A549 (cell line): Measurements from ENCODE around the gene PDIA3. TPM values are rescaled to one million over a fixed set of nuclear protein-coding genes. Genes with fewer than 3 reads are reported as not detected.
A peak's percentile ranks its signal among the peaks of the same experiment; 100 is the strongest.

Experiments used
- ATAC-seq, 2 experiments: fragments of 200-7000 bp in 1 of 2; fragments of >200 bp in 1 of 2; cut with Nextera tagmentation in 1 of 2; cut with Tn5 transposase in 1 of 2; 3 replicates each; pipeline versions ENCODE4 v1.8.0 to v1.9.1; 2018 to 2020; ENCODE audit warnings: mild to moderate bottlenecking in 1 of 2, moderate library complexity in 1 of 2
- CTCF ChIA-PET: fragments of 300-600 bp; sonication (Branson Sonifier 250); formaldehyde crosslinking; extraction: SDS; loops from one replicate; lab custom pipeline; 2021; ENCODE audit warnings: antibody characterized with exemption, inconsistent platforms; lab: Yijun Ruan, JAX
- POLR2A ChIA-PET: fragments of 350-600 bp; formaldehyde crosslinking; extraction: SDS; loops from one replicate; lab custom pipeline; 2021; ENCODE audit warnings: antibody characterized with exemption, inconsistent platforms; lab: Yijun Ruan, JAX
- DNase-seq, 2 experiments: peaks; one replicate each; pipeline versions ENCODE4 v3.0.0 to v3.0.0-alpha.2; 2011 to 2016; ENCODE audit warnings: low read depth in 1 of 2, low spot score in 1 of 2
- FAIRE-seq: peaks from 2 replicates; lab custom pipeline; 2011; peaks lifted over from hg19 to GRCh38; lab: Jason Lieb, UNC
- H3K27ac ChIP-seq, 2 experiments: fragments of >200 bp; sonication (Bioruptor Twin); formaldehyde crosslinking; 3 replicates each; pipeline ENCODE4 v1.5.1; 2016 to 2017
- H3K4me1 ChIP-seq: fragments of >200 bp; sonication (Bioruptor Twin); formaldehyde crosslinking; 3 replicates; pipeline ENCODE4 v1.6.1; 2016
- H3K4me2 ChIP-seq: fragments of >200 bp; sonication (Bioruptor Twin); formaldehyde crosslinking; 3 replicates; pipeline ENCODE4 v1.6.1; 2016
- H3K4me3 ChIP-seq: fragments of >200 bp; sonication (Bioruptor Twin); formaldehyde crosslinking; 3 replicates; pipeline ENCODE4 v1.5.1; 2016
- H3K9me3 ChIP-seq: fragments of >200 bp; sonication (Bioruptor Twin); formaldehyde crosslinking; 3 replicates; pipeline ENCODE4 v1.6.1; 2016
- BHLHE40 ChIP-seq: IDR thresholded peaks from 2 replicates; pipeline ENCODE4 v1.6.1; 2012; ENCODE audit warnings: low read depth, low read length, inconsistent platforms
- CBX2 ChIP-seq: fragments of 200-600 bp; sonication (generic); IDR thresholded peaks from 2 replicates; pipeline ENCODE4 v1.6.1; 2016; ENCODE audit warnings: low read depth, mild to moderate bottlenecking, borderline replicate concordance
- CBX8 ChIP-seq: fragments of 200-600 bp; sonication (generic); IDR thresholded peaks from 2 replicates; pipeline ENCODE4 v1.6.1; 2016
- CEBPB ChIP-seq, 2 experiments: fragments of >200 bp in 1 of 2; sonication (Bioruptor Twin) in 1 of 2; formaldehyde crosslinking in 1 of 2; IDR thresholded peaks; 2 replicates each; pipeline ENCODE4 v1.6.1; 2012 to 2016
- ESRRA ChIP-seq: fragments of 150-350 bp; IDR thresholded peaks from 2 replicates; pipeline ENCODE4 v1.6.1; 2014; ENCODE audit warnings: mild to moderate bottlenecking, low read length, borderline replicate concordance
- HEYL ChIP-seq: fragments of 250-450 bp; sonication (Bioruptor Pico); IDR thresholded peaks from 2 replicates; pipeline ENCODE4 v1.8.0; 2021; ENCODE audit warnings: mild to moderate bottlenecking, moderate library complexity
- MAZ ChIP-seq: fragments of 150-350 bp; IDR thresholded peaks from 2 replicates; pipeline ENCODE4 v1.6.1; 2014; ENCODE audit warnings: antibody characterized with exemption, low read depth, low read length, borderline replicate concordance
- NPAS2 ChIP-seq: fragments of 250-450 bp; sonication (Bioruptor Pico); IDR thresholded peaks from 2 replicates; pipeline ENCODE4 v1.8.0; 2022; ENCODE audit warnings: mild to moderate bottlenecking, moderate library complexity, borderline replicate concordance
- POLR2A ChIP-seq: IDR thresholded peaks from 2 replicates; pipeline ENCODE4 v1.6.1; 2012; ENCODE audit warnings: mild to moderate bottlenecking, low read length
- RARB ChIP-seq: fragments of 250-450 bp; sonication (Bioruptor Pico); IDR thresholded peaks from 2 replicates; pipeline ENCODE4 v1.8.0; 2021; ENCODE audit warnings: mild to moderate bottlenecking, moderate library complexity
- RNF2 ChIP-seq: fragments of 200-600 bp; sonication (generic); IDR thresholded peaks from 2 replicates; pipeline ENCODE4 v1.6.1; 2016; ENCODE audit warnings: low read depth, mild to moderate bottlenecking, antibody characterized with exemption, moderate library complexity, borderline replicate concordance
- SREBF2 ChIP-seq: fragments of 450-650 bp; IDR thresholded peaks from 2 replicates; pipeline ENCODE4 v1.6.1; 2014; ENCODE audit warnings: mild to moderate bottlenecking, moderate library complexity
- WGBS: methylation state at CpG from one replicate; pipeline ENCODE4 v1.1.6; 2017; ENCODE audit errors: missing lambda C conversion rate; 5-methylcytosine and 5-hydroxymethylcytosine counted together
- polyA plus RNA-seq, 4 experiments: library from polyadenylated mRNA; depleted of rRNA in 3 of 4; stranded (reverse); fragments of >200 nt; fragmentation: RNase III in 1 of 4; extraction: RNeasy Plus Mini Kit Qiagen cat#74134 plus additional on column Dnase treatment in 1 of 4; gene quantifications; 2 replicates in 3 of 4; 3 replicates in 1 of 4; pipeline ENCODE4 v1.2.3, GENCODE V29; 2011 to 2017
- TF ChIP-seq, protein P1 (sequence below): fragments of >200 bp; sonication (Bioruptor Twin); formaldehyde crosslinking; IDR thresholded peaks from 3 replicates; pipeline ENCODE4 v1.6.1; 2016
- TF ChIP-seq, protein P2 (sequence below): fragments of 250-450 bp; sonication (Bioruptor Pico); IDR thresholded peaks from 2 replicates; pipeline ENCODE4 v1.5.0; 2021; ENCODE audit warnings: mild to moderate bottlenecking, moderate library complexity, borderline replicate concordance
- TF ChIP-seq, protein P3 (sequence below): fragments of 150-350 bp; IDR thresholded peaks from 2 replicates; pipeline ENCODE4 v1.6.1; 2014; ENCODE audit warnings: low read depth, mild to moderate bottlenecking, low read length
- TF ChIP-seq, protein P4 (sequence below): IDR thresholded peaks from 2 replicates; pipeline ENCODE4 v1.6.1; 2012

The PDIA3 gene
- polyA plus RNA-seq, 2 of the 4 experiments (the other 2 are of a cell fraction), result 208 to 257 TPM

DNA sequence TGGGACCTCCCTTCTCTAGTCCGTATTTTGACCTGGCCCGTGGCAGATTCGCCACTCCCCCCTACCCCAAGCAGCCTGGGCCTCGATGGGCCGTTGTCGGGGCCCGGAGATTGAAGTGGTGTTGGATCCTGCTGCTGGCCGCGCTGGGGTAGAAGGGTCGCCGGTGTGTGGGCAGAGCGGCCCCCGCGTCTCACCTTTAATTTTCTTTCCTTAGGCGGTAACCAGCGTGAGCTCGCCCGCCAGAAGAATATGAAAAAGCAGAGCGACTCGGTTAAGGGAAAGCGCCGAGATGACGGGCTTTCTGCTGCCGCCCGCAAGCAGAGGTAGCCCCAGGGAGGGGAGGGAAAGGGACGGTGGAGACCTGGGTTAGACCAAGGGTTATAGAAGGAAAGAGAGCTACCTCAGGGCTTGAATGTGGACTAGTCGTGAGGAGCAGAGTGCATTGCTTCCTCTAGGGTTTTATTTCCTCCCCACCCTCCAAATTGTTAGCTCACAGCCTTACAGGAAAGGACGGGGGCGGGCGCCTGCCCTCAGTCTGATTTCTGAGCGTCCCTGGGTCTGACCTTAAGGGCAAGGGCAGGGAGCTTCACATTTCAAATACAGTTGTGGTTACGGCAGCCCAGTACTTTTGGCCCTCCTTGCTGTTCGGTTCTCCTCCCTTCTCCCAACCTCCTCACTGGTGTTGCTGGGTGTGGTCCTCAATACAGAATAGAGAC lies 46.7 kb downstream of the PDIA3 start:
- 10% methylated on average over 19 of the region's 33 CpGs for WGBS
- peak overlapping the region; percentile 88 for H3K4me2 ChIP-seq
- TF ChIP-seq, protein P1, sequence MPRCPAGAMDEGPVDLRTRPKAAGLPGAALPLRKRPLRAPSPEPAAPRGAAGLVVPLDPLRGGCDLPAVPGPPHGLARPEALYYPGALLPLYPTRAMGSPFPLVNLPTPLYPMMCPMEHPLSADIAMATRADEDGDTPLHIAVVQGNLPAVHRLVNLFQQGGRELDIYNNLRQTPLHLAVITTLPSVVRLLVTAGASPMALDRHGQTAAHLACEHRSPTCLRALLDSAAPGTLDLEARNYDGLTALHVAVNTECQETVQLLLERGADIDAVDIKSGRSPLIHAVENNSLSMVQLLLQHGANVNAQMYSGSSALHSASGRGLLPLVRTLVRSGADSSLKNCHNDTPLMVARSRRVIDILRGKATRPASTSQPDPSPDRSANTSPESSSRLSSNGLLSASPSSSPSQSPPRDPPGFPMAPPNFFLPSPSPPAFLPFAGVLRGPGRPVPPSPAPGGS, result 0 out of 3 replicates have a peak, but pooled peaks have one; percentile 6
- TF ChIP-seq SREBF2 (no peak), RARB (no peak), CBX2 (no peak), POLR2A (no peak)
- TF ChIP-seq, protein P2, sequence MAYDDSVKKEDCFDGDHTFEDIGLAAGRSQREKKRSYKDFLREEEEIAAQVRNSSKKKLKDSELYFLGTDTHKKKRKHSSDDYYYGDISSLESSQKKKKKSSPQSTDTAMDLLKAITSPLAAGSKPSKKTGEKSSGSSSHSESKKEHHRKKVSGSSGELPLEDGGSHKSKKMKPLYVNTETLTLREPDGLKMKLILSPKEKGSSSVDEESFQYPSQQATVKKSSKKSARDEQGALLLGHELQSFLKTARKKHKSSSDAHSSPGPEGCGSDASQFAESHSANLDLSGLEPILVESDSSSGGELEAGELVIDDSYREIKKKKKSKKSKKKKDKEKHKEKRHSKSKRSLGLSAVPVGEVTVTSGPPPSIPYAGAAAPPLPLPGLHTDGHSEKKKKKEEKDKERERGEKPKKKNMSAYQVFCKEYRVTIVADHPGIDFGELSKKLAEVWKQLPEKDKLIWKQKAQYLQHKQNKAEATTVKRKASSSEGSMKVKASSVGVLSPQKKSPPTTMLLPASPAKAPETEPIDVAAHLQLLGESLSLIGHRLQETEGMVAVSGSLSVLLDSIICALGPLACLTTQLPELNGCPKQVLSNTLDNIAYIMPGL (CRISPR knock-in tag), result no peak
- DNase-seq (peak in 1 of 2 experiments; percentile 26), FAIRE-seq (no peak), ATAC-seq (peak; percentile 4 to 26; a peak in 3 of 6 replicates)
- H3K9me3 ChIP-seq, result no peaks in the 10 kb centered on the region
- CTCF ChIA-PET, result interaction anchor here (0.8 to 6.5 kb wide), 2 partner anchors 15 to 29 kb away, joined by 3 to 47 read pairs; partner anchors contain the start of gene ELL3
- H3K4me3 ChIP-seq, result peak overlapping the region; percentile 100
- H3K4me1 ChIP-seq, result peaks cover 16% of the 10 kb centered on the region; the same call in 2 of the 3 replicates
- POLR2A ChIA-PET, result no interaction called here
- H3K27ac ChIP-seq, result peak overlapping the region; percentile 97 to 100

DNA sequence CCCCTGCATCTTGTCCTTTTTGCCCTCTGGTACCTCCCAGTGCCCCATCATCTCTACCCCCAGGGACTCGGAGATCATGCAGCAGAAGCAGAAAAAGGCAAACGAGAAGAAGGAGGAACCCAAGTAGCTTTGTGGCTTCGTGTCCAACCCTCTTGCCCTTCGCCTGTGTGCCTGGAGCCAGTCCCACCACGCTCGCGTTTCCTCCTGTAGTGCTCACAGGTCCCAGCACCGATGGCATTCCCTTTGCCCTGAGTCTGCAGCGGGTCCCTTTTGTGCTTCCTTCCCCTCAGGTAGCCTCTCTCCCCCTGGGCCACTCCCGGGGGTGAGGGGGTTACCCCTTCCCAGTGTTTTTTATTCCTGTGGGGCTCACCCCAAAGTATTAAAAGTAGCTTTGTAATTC lies 47.4 kb downstream of the PDIA3 start:
- CTCF ChIA-PET, result interaction anchor here (6.5 kb wide), 1 partner anchor 16 kb away, joined by 47 read pairs; the partner anchor contains the start of gene ELL3
- POLR2A ChIA-PET, result no interaction called here
- 90% methylated on average over 10 of the region's 10 CpGs for WGBS
- H3K4me1 ChIP-seq, result peaks cover 23% of the 10 kb centered on the region; the same call in 2 of the 3 replicates
- no peaks in the 10 kb centered on the region for H3K9me3 ChIP-seq
- H3K4me2 ChIP-seq, result peak overlapping the region; percentile 88
- DNase-seq (no peak), FAIRE-seq (no peak)
- H3K4me3 ChIP-seq, result peak overlapping the region; percentile 100
- no peak for TF ChIP-seq SREBF2
- no peak for TF ChIP-seq HEYL
- TF ChIP-seq RNF2, result no peak
- TF ChIP-seq, protein P3, sequence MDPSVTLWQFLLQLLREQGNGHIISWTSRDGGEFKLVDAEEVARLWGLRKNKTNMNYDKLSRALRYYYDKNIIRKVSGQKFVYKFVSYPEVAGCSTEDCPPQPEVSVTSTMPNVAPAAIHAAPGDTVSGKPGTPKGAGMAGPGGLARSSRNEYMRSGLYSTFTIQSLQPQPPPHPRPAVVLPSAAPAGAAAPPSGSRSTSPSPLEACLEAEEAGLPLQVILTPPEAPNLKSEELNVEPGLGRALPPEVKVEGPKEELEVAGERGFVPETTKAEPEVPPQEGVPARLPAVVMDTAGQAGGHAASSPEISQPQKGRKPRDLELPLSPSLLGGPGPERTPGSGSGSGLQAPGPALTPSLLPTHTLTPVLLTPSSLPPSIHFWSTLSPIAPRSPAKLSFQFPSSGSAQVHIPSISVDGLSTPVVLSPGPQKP, result no peak
- TF ChIP-seq NPAS2 (CRISPR knock-in tag), result no peak
- no peak for TF ChIP-seq BHLHE40
- TF ChIP-seq MAZ, result no peak
- TF ChIP-seq CBX8, result no peak
- TF ChIP-seq, protein P4, sequence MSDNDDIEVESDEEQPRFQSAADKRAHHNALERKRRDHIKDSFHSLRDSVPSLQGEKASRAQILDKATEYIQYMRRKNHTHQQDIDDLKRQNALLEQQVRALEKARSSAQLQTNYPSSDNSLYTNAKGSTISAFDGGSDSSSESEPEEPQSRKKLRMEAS, result no peak
- no peak for TF ChIP-seq CEBPB (IDR thresholded peaks at IDR 0.05)
- no peak for TF ChIP-seq ESRRA
- no peak for TF ChIP-seq RARB
- TF ChIP-seq, all 56 proteins: peak for 0
- ATAC-seq, result no peak
- H3K27ac ChIP-seq, result peak overlapping the region; percentile 97 to 100; a peak in 4 of 6 replicates
